Right atrium auricular region (tissue), 2 donors: ENCODE measurements around the gene SP140L. TPM values are rescaled to one million over a fixed set of nuclear protein-coding genes. Genes with fewer than 3 reads are reported as not detected.
"Not testable (repeated sequence)": the region's sequence is repeated elsewhere in the genome, so short reads cannot be mapped to it uniquely, and the experiment has no call there.

ENCODE experiments used
- DNase-seq: peaks from one replicate; pipeline ENCODE4 v3.0.0-alpha.2; 2019; ENCODE audit warnings: low spot score
- H3K27ac ChIP-seq, 2 donors: fragments of 200-600 bp; sonication (generic); 1 replicate in 1 of 2; 2 replicates in 1 of 2; pipeline ENCODE4 v1.5.1; 2016 to 2019
- H3K27me3 ChIP-seq, 2 donors: fragments of 200-600 bp; sonication (generic); one replicate each; pipeline versions ENCODE4 v1.5.1 to v1.6.0; 2017 to 2019
- H3K36me3 ChIP-seq: fragments of 200-600 bp; sonication (generic); one replicate; pipeline ENCODE4 v1.5.1; 2016
- H3K4me1 ChIP-seq, 2 donors: fragments of 200-600 bp; sonication (generic); one replicate each; pipeline versions ENCODE4 v1.5.1 to v1.6.0; 2017 to 2019
- H3K4me3 ChIP-seq, 2 donors: fragments of 200-600 bp; sonication (generic); 1 replicate in 1 of 2; 2 replicates in 1 of 2; pipeline ENCODE4 v1.5.1; 2017 to 2019; ENCODE audit warnings: mild to moderate bottlenecking in 1 of 2, moderate library complexity in 1 of 2
- H3K9me3 ChIP-seq, 2 donors: fragments of 200-600 bp; sonication (generic); one replicate each; pipeline ENCODE4 v1.5.1; 2019
- CTCF ChIP-seq, 2 donors: fragments of 200-600 bp; sonication (generic); IDR thresholded peaks; one replicate each; pipeline ENCODE4 v1.5.1; 2019; ENCODE audit warnings: antibody characterized with exemption in 2 of 2
- total RNA-seq, 2 donors: library from RNA; depleted of rRNA; stranded (reverse); fragments of >200 nt; gene quantifications; one replicate each; pipeline ENCODE4 v1.1.0, GENCODE V29; 2016

SP140L gene
- total RNA-seq, 2 donors from 2014 or later: 3.0 to 3.2 TPM

GRCh38 chr2:230429513-230429912, 102.5 kb downstream of the SP140L start:
- no peak for DNase-seq
- Histone ChIP-seq H3K4me1 (peaks cover 0 to 10% of the 10 kb centered on the region in 2 donors), H3K9me3 (peaks cover 0 to 23% of the 10 kb centered on the region in 2 donors)

GRCh38 chr2:230430957-230431910, 104.2 kb downstream of the SP140L start:
- Histone ChIP-seq H3K4me1 (peaks cover 0 to 10% of the 10 kb centered on the region in 2 donors), H3K9me3 (peaks cover 0 to 25% of the 10 kb centered on the region in 2 donors), H3K36me3 (peaks cover 15% of the 10 kb centered on the region), H3K27ac (no peak overlapping the region), H3K4me3 (no peak overlapping the region), H3K27me3 (no peaks in the 10 kb centered on the region)
- DNase-seq: no peak
- TF ChIP-seq CTCF (IDR thresholded peaks at IDR 0.05): no peak

More at GRCh38 chr2:230429513-230429912, 102.5 kb downstream of the SP140L start:
- no peak for TF ChIP-seq CTCF (IDR thresholded peaks at IDR 0.05)
- peaks cover 15% of the 10 kb centered on the region for H3K36me3 ChIP-seq
- H3K4me3 ChIP-seq: no peak overlapping the region
- H3K27me3 ChIP-seq: no peaks in the 10 kb centered on the region
- no peak overlapping the region for H3K27ac ChIP-seq

- no peak for DNase-seq
- no peak overlapping the region for H3K27ac ChIP-seq
- H3K27me3 ChIP-seq: no peaks in the 10 kb centered on the region
- H3K9me3 ChIP-seq: peaks cover 0 to 19% of the 10 kb centered on the region in 2 donors
- H3K4me1 ChIP-seq: peaks cover 0 to 18% of the 10 kb centered on the region in 2 donors
- TF ChIP-seq CTCF (IDR thresholded peaks at IDR 0.05): no peak
- no peaks in the 10 kb centered on the region for H3K36me3 ChIP-seq
- H3K4me3 ChIP-seq: no peak overlapping the region
Measured at GRCh38 chr2:230434677-230435324, 107.8 kb downstream of the SP140L start.

GRCh38 chr2:230435431-230435830, 108.4 kb downstream of the SP140L start:
- no peaks in the 10 kb centered on the region for H3K36me3 ChIP-seq
- no peak for TF ChIP-seq CTCF (IDR thresholded peaks at IDR 0.05)
- H3K4me1 ChIP-seq: peaks cover 0 to 19% of the 10 kb centered on the region in 2 donors
- H3K9me3 ChIP-seq: peaks cover 0 to 18% of the 10 kb centered on the region in 2 donors
- DNase-seq: no peak
- no peak overlapping the region for H3K4me3 ChIP-seq
- H3K27me3 ChIP-seq: no peaks in the 10 kb centered on the region
- H3K27ac ChIP-seq: no peak overlapping the region

GRCh38 chr2:230439121-230439520, 112.1 kb downstream of the SP140L start:
- H3K27ac ChIP-seq, H3K9me3 ChIP-seq, H3K27me3 ChIP-seq, DNase-seq, H3K4me3 ChIP-seq: not testable (repeated sequence)
- Histone ChIP-seq H3K4me1 (peaks cover 0 to 28% of the 10 kb centered on the region in 2 donors), H3K36me3 (peaks cover 10% of the 10 kb centered on the region)

GRCh38 chr2:230439590-230439989, 112.6 kb downstream of the SP140L start:
- DNase-seq: no peak
- no peak overlapping the region for H3K27ac ChIP-seq
- H3K9me3 ChIP-seq: peaks cover 0 to 9% of the 10 kb centered on the region in 2 donors
- peaks cover 15% of the 10 kb centered on the region for H3K36me3 ChIP-seq
- TF ChIP-seq CTCF (IDR thresholded peaks at IDR 0.05): no peak
- H3K27me3 ChIP-seq: no peaks in the 10 kb centered on the region
- H3K4me3 ChIP-seq: no peak overlapping the region
- peaks cover 0 to 28% of the 10 kb centered on the region in 2 donors for H3K4me1 ChIP-seq
